Vagina (tissue), 2 donors: Measurements from ENCODE around the gene TAPBPL. TPM values are rescaled to one million over a fixed set of nuclear protein-coding genes. Genes with fewer than 3 reads are reported as not detected.

ENCODE experiments used
- DNase-seq, 2 donors: peaks; one replicate each; pipeline ENCODE4 v3.0.0-alpha.2; 2017; ENCODE audit errors: extremely low spot score in 2 of 2
- H3K27ac ChIP-seq: fragments of 200-600 bp; sonication (generic); one replicate; pipeline ENCODE4 v1.5.1; 2019
- H3K27me3 ChIP-seq: fragments of 200-600 bp; sonication (generic); one replicate; pipeline ENCODE4 v1.5.1; 2019
- H3K36me3 ChIP-seq, 2 donors: fragments of 200-600 bp; sonication (generic); one replicate each; pipeline ENCODE4 v1.5.1; 2017 to 2019
- H3K4me1 ChIP-seq: fragments of 200-600 bp; sonication (generic); one replicate; pipeline ENCODE4 v1.5.1; 2019
- H3K4me3 ChIP-seq, 2 donors: fragments of 200-600 bp; sonication (generic); 1 replicate in 1 of 2; 2 replicates in 1 of 2; pipeline ENCODE4 v1.5.1; 2016 to 2019
- H3K9me3 ChIP-seq: fragments of 200-600 bp; sonication (generic); one replicate; pipeline ENCODE4 v1.5.1; 2019
- POLR2A ChIP-seq, 2 donors: fragments of 450-650 bp; IDR thresholded peaks; one replicate each; pipeline ENCODE4 v1.6.1; 2017; ENCODE audit warnings: antibody characterized with exemption in 2 of 2, mild to moderate bottlenecking in 2 of 2, moderate library complexity in 2 of 2
- POLR2AphosphoS5 ChIP-seq, 2 donors: sonication (generic); formaldehyde crosslinking; IDR thresholded peaks; one replicate each; pipeline ENCODE4 v1.9.0; 2017; ENCODE audit warnings: antibody characterized with exemption in 2 of 2, mild to moderate bottlenecking in 2 of 2, low read depth in 1 of 2; ENCODE audit not compliant: insufficient read depth in 1 of 2
- intact Hi-C: fragments of 100-400 bp; cut with DNase I; formaldehyde crosslinking; loops from one replicate; pipeline ENCODE4 v1.15.1; 2023
- total RNA-seq: library from RNA; depleted of rRNA; stranded (reverse); fragments of >200 nt; gene quantifications from one replicate; pipeline ENCODE4 v1.2.3, GENCODE V29; 2016
- TF ChIP-seq, protein P1 (sequence below), 3 experiments: fragments of 450-650 bp in 2 of 3; fragments of 200-600 bp in 1 of 3; sonication (generic) in 1 of 3; IDR thresholded peaks; one replicate each; pipeline ENCODE4 v1.5.1; 2017 to 2019; ENCODE audit warnings: antibody characterized with exemption in 3 of 3, mild to moderate bottlenecking in 2 of 3, moderate library complexity in 2 of 3

TAPBPL gene
- total RNA-seq, 1 donor from 2014 or later, result 21.1 TPM

DNA sequence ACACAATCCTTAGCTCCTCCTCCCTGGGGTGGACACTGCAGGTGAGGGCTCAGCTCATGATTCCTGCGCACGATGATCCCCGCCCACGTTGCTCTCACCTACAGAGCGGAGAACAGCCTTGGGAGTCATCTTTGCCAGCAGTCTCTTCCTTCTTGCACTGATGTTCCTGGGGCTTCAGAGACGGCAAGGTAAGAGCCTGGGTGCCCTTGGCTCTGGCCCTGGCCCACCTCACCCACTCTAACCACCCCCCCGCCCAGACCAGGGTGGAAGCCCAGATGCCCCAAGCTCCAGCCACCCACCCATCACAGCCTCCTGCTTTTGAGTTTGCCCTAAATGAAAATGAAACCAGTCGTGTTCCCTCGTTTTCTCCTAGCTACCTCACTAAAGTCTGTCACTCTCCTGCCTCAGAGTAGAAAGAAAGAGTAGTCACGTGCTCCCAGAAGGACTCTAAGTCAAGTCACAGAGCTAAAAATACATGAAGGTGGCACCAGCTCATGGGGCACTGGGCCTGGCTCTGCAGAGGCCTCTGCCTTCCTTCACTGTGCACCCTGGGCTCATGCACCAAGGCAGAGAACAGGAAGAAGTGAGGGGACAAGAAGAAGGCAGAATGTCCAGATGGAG is 9.0 kb downstream of the TAPBPL start:
- TF ChIP-seq POLR2A (IDR thresholded peaks at IDR 0.05), result no peak
- no peak for TF ChIP-seq POLR2AphosphoS5 (IDR thresholded peaks at IDR 0.05; ENCODE audit: insufficient read depth in 1 of 2, low read depth in 1 of 2)
- TF ChIP-seq, protein P1, sequence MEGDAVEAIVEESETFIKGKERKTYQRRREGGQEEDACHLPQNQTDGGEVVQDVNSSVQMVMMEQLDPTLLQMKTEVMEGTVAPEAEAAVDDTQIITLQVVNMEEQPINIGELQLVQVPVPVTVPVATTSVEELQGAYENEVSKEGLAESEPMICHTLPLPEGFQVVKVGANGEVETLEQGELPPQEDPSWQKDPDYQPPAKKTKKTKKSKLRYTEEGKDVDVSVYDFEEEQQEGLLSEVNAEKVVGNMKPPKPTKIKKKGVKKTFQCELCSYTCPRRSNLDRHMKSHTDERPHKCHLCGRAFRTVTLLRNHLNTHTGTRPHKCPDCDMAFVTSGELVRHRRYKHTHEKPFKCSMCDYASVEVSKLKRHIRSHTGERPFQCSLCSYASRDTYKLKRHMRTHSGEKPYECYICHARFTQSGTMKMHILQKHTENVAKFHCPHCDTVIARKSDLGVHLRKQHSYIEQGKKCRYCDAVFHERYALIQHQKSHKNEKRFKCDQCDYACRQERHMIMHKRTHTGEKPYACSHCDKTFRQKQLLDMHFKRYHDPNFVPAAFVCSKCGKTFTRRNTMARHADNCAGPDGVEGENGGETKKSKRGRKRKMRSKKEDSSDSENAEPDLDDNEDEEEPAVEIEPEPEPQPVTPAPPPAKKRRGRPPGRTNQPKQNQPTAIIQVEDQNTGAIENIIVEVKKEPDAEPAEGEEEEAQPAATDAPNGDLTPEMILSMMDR (IDR thresholded peaks at IDR 0.05), result no peak

DNA sequence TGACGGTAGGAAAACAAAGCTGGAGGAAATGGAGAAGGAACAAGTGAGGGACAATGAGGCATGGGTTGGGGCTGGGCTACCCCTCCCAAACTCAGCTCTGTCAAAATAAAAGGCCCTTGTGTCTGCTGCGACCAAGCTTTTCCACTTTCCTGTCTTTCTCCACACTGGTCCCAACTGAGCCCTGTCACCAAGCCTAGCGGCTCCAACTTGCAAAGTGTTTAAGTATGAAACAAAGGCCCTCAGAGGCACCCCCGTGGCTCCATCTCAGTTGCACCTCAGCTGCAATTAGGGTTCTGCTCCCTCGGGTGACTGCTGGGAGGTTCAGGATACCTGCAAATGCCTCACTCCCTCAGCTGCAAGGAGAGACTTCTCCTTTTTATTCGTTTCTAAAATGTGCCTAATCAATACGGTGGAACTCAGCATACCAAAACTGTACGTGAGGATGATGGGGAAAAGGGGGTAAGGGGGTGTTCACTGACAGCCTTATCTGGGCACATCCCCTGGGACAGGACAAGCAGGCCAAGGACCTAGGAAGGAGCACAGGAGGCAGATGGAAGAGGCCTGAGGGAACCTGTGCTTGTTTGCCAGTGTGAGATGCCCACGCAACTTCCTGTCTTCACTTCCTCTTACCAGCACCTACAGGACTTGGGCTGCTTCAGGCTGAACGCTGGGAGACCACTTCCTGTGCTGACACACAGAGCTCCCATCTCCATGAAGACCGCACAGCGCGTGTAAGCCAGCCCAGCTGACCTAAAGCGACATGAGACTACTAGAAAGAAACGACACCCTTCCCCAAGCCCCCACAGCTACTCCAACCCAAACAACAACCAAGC is 9.8 kb downstream of the TAPBPL start:
- Histone ChIP-seq H3K27ac (no peak overlapping the region), H3K36me3 (peaks cover 0 to 82% of the 10 kb centered on the region in 2 donors), H3K27me3 (no peaks in the 10 kb centered on the region), H3K4me1 (peaks cover 19% of the 10 kb centered on the region), H3K4me3 (no peak overlapping the region), H3K9me3 (no peaks in the 10 kb centered on the region)
- TF ChIP-seq, protein P1 (IDR thresholded peaks at IDR 0.05), result no peak
- TF ChIP-seq POLR2A (IDR thresholded peaks at IDR 0.05) (no peak), POLR2AphosphoS5 (IDR thresholded peaks at IDR 0.05; ENCODE audit: insufficient read depth in 1 of 2, low read depth in 1 of 2) (peak in 1 of 2 donors; percentile 26)
- no peak for DNase-seq
- intact Hi-C loops, result loop anchor here (5.0 kb wide), 2 partner anchors 34 to 129 kb away; no protein-coding TSS in a partner anchor

More for the DNA sequence above, 9.0 kb downstream of the TAPBPL start:
- intact Hi-C loops, result loop anchor here (5.0 kb wide), 2 partner anchors 34 to 129 kb away; no protein-coding TSS in a partner anchor
- Histone ChIP-seq H3K27me3 (no peaks in the 10 kb centered on the region), H3K4me1 (peaks cover 19% of the 10 kb centered on the region), H3K9me3 (no peaks in the 10 kb centered on the region), H3K36me3 (peaks cover 0 to 81% of the 10 kb centered on the region in 2 donors), H3K4me3 (no peak overlapping the region), H3K27ac (no peak overlapping the region)
- DNase-seq, result no peak

DNA sequence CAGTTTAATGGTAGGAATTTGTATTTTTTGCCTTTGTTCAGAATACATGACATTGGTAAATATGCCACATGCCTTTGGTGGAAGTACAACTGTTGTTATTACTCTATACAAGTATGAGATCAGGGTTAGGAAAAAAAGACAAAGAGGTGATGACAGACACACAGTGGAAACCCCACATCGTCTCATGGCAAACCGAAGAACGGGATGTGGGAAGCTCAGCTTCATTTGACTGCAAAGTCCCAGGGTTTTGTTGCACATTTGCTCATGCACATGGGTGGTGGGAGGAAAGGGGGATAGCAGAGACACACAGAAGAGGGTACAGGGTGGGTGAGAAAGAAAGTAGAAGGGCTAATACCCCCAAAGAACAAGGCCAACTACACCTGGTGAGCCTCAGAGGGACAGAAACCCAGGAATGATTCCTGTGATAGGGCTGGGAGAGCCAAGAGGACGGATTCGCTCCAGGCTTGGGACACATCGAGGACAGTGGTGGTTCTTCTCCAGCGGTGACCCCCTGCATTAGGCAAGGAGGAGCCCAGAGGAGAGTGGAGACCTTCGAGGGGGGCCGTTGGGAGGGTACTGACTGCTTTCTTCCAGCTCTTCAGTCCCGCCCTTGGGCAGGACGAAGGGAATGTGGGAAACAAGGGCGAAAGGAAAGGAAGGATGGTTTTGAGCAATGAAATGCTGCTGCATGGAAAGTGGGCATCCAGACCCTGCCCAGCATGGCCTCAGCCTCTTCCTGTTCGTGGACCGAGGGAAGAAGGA is 10.6 kb downstream of the TAPBPL start:
- Histone ChIP-seq H3K4me3 (no peak overlapping the region), H3K27ac (peak overlapping the region; percentile 21), H3K27me3 (no peaks in the 10 kb centered on the region), H3K9me3 (no peaks in the 10 kb centered on the region), H3K4me1 (peaks cover 19% of the 10 kb centered on the region), H3K36me3 (peaks cover 0 to 74% of the 10 kb centered on the region in 2 donors)
- intact Hi-C loops, result loop anchor here (5.0 kb wide), 2 partner anchors 35 to 130 kb away; no protein-coding TSS in a partner anchor
- DNase-seq, result no peak
- TF ChIP-seq POLR2AphosphoS5 (IDR thresholded peaks at IDR 0.05; ENCODE audit: insufficient read depth in 1 of 2, low read depth in 1 of 2) (no peak), POLR2A (IDR thresholded peaks at IDR 0.05) (no peak)
- TF ChIP-seq, protein P1 (IDR thresholded peaks at IDR 0.05), result no peak

DNA sequence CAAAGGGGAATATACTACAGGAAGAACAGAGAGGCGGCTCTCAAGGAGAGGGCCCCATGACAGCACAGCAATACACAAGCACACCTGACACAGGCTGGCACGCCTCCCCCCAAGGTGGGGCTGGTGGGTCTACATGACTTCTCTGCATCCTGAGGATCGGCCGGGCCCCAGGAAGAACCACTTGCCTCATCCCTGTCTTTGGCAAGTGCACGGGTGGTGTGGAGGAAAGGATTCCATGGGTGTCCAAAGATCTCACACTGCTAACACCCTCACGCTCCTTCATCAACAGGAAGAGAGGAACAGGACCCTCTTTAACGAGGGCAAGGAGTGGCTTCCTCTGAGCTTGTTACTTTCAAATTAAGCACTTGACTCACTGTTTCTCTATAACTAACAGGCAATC is 11.4 kb downstream of the TAPBPL start:
- H3K4me1 ChIP-seq, result peaks cover 27% of the 10 kb centered on the region
- H3K27ac ChIP-seq, result no peak overlapping the region
- H3K27me3 ChIP-seq, result no peaks in the 10 kb centered on the region
- no peak for DNase-seq
- peaks cover 0 to 67% of the 10 kb centered on the region in 2 donors for H3K36me3 ChIP-seq
- H3K9me3 ChIP-seq, result no peaks in the 10 kb centered on the region
- TF ChIP-seq POLR2AphosphoS5 (IDR thresholded peaks at IDR 0.05; ENCODE audit: insufficient read depth in 1 of 2, low read depth in 1 of 2) (no peak), POLR2A (IDR thresholded peaks at IDR 0.05) (no peak)
- TF ChIP-seq, protein P1 (IDR thresholded peaks at IDR 0.05), result no peak
- H3K4me3 ChIP-seq, result no peak overlapping the region
- intact Hi-C loops, result loop anchor here (5.0 kb wide), 2 partner anchors 36 to 131 kb away; no protein-coding TSS in a partner anchor
